ENCODE data around the gene CDK5. TPM values are rescaled to one million over a fixed set of nuclear protein-coding genes. Genes with fewer than 3 reads are reported as not detected.

The CDK5 gene
- total RNA-seq, 1 experiment from 2014 or later: 23.8 TPM

- CTCF ChIA-PET: interaction anchor here (1.1 kb wide), 1 partner anchor 31 kb away, joined by 3 read pairs; no protein-coding TSS in a partner anchor
- no peak overlapping the region for H3K27ac Mint-ChIP-seq (ENCODE audit: unreplicated experiment)
- Histone ChIP-seq H3K27me3 (replicated peaks; ENCODE audit: control insufficient read depth, insufficient read depth, low read length) (no peaks in the 10 kb centered on the region), H3K36me3 (ENCODE audit: control insufficient read depth, insufficient read depth, low read length) (no peaks in the 10 kb centered on the region), H3K9me3 (no peaks in the 10 kb centered on the region), H3K4me3 (ENCODE audit: low read depth, low read length) (no peak overlapping the region), H3K4me1 (peaks cover 40% of the 10 kb centered on the region)
- POLR2A ChIA-PET: no interaction called here
- intact Hi-C loops (cut with micrococcal nuclease; ENCODE audit: unreplicated experiment): no loop called here
- no peak for TF ChIP-seq CTCF (IDR thresholded peaks at IDR 0.05; ENCODE audit: insufficient read depth in 1 of 2, low read depth in 1 of 2, low read length in 1 of 2, severe bottlenecking in 1 of 2, unreplicated experiment in 1 of 2)
- no peak for DNase-seq
- no TSS peak for BruUV-seq (replicated peaks)
- H3K36me3 Mint-ChIP-seq (ENCODE audit: insufficient read depth, unreplicated experiment): no peaks in the 10 kb centered on the region
- peaks cover 22% of the 10 kb centered on the region for H3K4me1 Mint-ChIP-seq (ENCODE audit: low read depth, unreplicated experiment)
- no peak overlapping the region for H3K4me3 Mint-ChIP-seq (ENCODE audit: unreplicated experiment)
- H3K9me3 Mint-ChIP-seq (ENCODE audit: unreplicated experiment): no peaks in the 10 kb centered on the region
- peaks cover 4% of the 10 kb centered on the region for H3K27me3 Mint-ChIP-seq (ENCODE audit: insufficient read depth, unreplicated experiment)
Observed at GRCh38 chr7:151016505-151016904, 41.2 kb downstream of the CDK5 start.

- H3K9me3 ChIP-seq: no peaks in the 10 kb centered on the region
- no peak for TF ChIP-seq CTCF (IDR thresholded peaks at IDR 0.05; ENCODE audit: insufficient read depth in 1 of 2, low read depth in 1 of 2, low read length in 1 of 2, severe bottlenecking in 1 of 2, unreplicated experiment in 1 of 2)
- Mint-ChIP-seq H3K36me3 (ENCODE audit: insufficient read depth, unreplicated experiment) (no peaks in the 10 kb centered on the region), H3K4me1 (ENCODE audit: low read depth, unreplicated experiment) (peaks cover 19% of the 10 kb centered on the region), H3K27me3 (ENCODE audit: insufficient read depth, unreplicated experiment) (peaks cover 4% of the 10 kb centered on the region), H3K9me3 (ENCODE audit: unreplicated experiment) (no peaks in the 10 kb centered on the region), H3K4me3 (ENCODE audit: unreplicated experiment) (no peak overlapping the region), H3K27ac (ENCODE audit: unreplicated experiment) (no peak overlapping the region)
- ChIA-PET CTCF (no interaction called here), POLR2A (no interaction called here)
- H3K36me3 ChIP-seq (ENCODE audit: control insufficient read depth, insufficient read depth, low read length): no peaks in the 10 kb centered on the region
- intact Hi-C loops (cut with micrococcal nuclease; ENCODE audit: unreplicated experiment): no loop called here
- no TSS peak for BruUV-seq (replicated peaks)
- no peak overlapping the region for H3K4me3 ChIP-seq (ENCODE audit: low read depth, low read length)
- peaks cover 40% of the 10 kb centered on the region for H3K4me1 ChIP-seq
- H3K27me3 ChIP-seq (replicated peaks; ENCODE audit: control insufficient read depth, insufficient read depth, low read length): no peaks in the 10 kb centered on the region
- no peak for DNase-seq
Observed at GRCh38 chr7:151015967-151016366, 41.7 kb downstream of the CDK5 start.

GRCh38 chr7:151014950-151015349, 42.7 kb downstream of the CDK5 start:
- H3K9me3 Mint-ChIP-seq (ENCODE audit: unreplicated experiment): no peaks in the 10 kb centered on the region
- peaks cover 4% of the 10 kb centered on the region for H3K27me3 Mint-ChIP-seq (ENCODE audit: insufficient read depth, unreplicated experiment)
- peaks cover 38% of the 10 kb centered on the region for H3K4me1 ChIP-seq
- intact Hi-C loops (cut with micrococcal nuclease; ENCODE audit: unreplicated experiment): loop anchor here (5.0 kb wide), 1 partner anchor 97 kb away; no protein-coding TSS in a partner anchor
- no peak for TF ChIP-seq CTCF (IDR thresholded peaks at IDR 0.05; ENCODE audit: insufficient read depth in 1 of 2, low read depth in 1 of 2, low read length in 1 of 2, severe bottlenecking in 1 of 2, unreplicated experiment in 1 of 2)
- H3K36me3 ChIP-seq (ENCODE audit: control insufficient read depth, insufficient read depth, low read length): no peaks in the 10 kb centered on the region
- no peaks in the 10 kb centered on the region for H3K36me3 Mint-ChIP-seq (ENCODE audit: insufficient read depth, unreplicated experiment)
- H3K4me3 Mint-ChIP-seq (ENCODE audit: unreplicated experiment): no peak overlapping the region
- peaks cover 10% of the 10 kb centered on the region for H3K4me1 Mint-ChIP-seq (ENCODE audit: low read depth, unreplicated experiment)
- H3K4me3 ChIP-seq (ENCODE audit: low read depth, low read length): no peak overlapping the region
- DNase-seq: no peak
- CTCF ChIA-PET: interaction anchor here (0.6 to 1.0 kb wide), 3 partner anchors 48 to 52 kb away, joined by 5 to 6 read pairs (median 5); no protein-coding TSS in a partner anchor
- H3K9me3 ChIP-seq: no peaks in the 10 kb centered on the region
- POLR2A ChIA-PET: no interaction called here
- H3K27me3 ChIP-seq (replicated peaks; ENCODE audit: control insufficient read depth, insufficient read depth, low read length): no peaks in the 10 kb centered on the region
- H3K27ac Mint-ChIP-seq (ENCODE audit: unreplicated experiment): no peak overlapping the region
- BruUV-seq (replicated peaks): no TSS peak
